ENCODE results near the gene PTGES.
"Not testable (repeated sequence)": the region's sequence is repeated elsewhere in the genome, so short reads cannot be mapped to it uniquely, and the experiment has no call there.

PTGES gene

DNA sequence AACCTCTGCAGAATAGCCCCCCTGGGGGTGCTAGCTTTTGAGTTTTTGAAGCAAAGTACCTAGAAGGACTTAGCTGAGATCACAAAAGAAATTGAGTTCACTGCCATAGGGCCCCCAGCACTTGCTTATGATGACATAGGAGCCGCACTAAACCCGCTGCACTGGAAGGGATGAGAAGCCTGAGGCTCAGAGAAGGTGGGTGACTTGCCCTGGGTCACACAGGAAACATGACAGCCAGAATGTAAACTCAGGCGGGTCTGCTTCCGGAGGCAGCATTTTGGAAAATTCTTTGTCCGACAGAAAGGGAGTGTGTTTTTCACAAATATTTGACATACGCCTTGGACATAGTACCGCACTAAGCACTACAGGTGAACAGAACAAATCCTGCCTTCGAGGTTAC lies 41.7 kb upstream of the PTGES start:
- DNase-seq = no peak
- peaks cover 32 to 46% of the 10 kb centered on the region in 2 experiments for H3K27me3 ChIP-seq (ENCODE audit: control insufficient read depth in 1 of 2, insufficient read depth in 1 of 2, low read length in 2 of 2)
- H3K9ac ChIP-seq (ENCODE audit: low read length) = no peak overlapping the region
- no peak overlapping the region for H3K4me3 ChIP-seq (ENCODE audit: insufficient read depth in 1 of 2, low read depth in 1 of 2, low read length in 2 of 2)
- no peaks in the 10 kb centered on the region for H3K79me1 ChIP-seq (replicated peaks; ENCODE audit: low read length, poor library complexity, severe bottlenecking)
- H2BK5ac ChIP-seq (ENCODE audit: low read depth, low read length, poor library complexity, severe bottlenecking) = no peak overlapping the region
- no peak overlapping the region for H3K4me2 ChIP-seq (ENCODE audit: low read length, poor library complexity, severe bottlenecking)
- no peak overlapping the region for H3K4ac ChIP-seq (ENCODE audit: low read depth in 1 of 2, low read length in 2 of 2)
- no peak overlapping the region for H4K91ac ChIP-seq (ENCODE audit: low read length)
- no peak overlapping the region for H4K8ac ChIP-seq (ENCODE audit: low read length)
- H3K4me1 ChIP-seq (ENCODE audit: control insufficient read depth, insufficient read depth, low read depth, low read length) = no peaks in the 10 kb centered on the region
- no peak overlapping the region for H3K18ac ChIP-seq (ENCODE audit: low read depth in 1 of 2, low read length in 2 of 2)
- no peak overlapping the region for H2BK120ac ChIP-seq (ENCODE audit: low read depth, low read length)
- H3K27ac ChIP-seq (ENCODE audit: low read length, poor library complexity, severe bottlenecking) = no peak overlapping the region
- WGBS = 93% methylated on average over 8 of the region's 8 CpGs
- H2BK12ac ChIP-seq (ENCODE audit: low read length in 2 of 2) = no peak overlapping the region
- no peak overlapping the region for H2AK5ac ChIP-seq (ENCODE audit: low read length, severe bottlenecking)
- no peaks in the 10 kb centered on the region for H3K9me3 ChIP-seq (ENCODE audit: control insufficient read depth, low read length)
- no peak overlapping the region for H3K23ac ChIP-seq (ENCODE audit: low read length in 2 of 2)
- H3K14ac ChIP-seq (ENCODE audit: low read length in 2 of 2) = no peak overlapping the region
- H3K36me3 ChIP-seq (ENCODE audit: control insufficient read depth in 1 of 2, insufficient read depth in 2 of 2, low read depth in 1 of 2, low read length in 2 of 2) = no peaks in the 10 kb centered on the region
- no peak overlapping the region for H2AFZ ChIP-seq (ENCODE audit: low read depth, low read length)
- H2BK15ac ChIP-seq (ENCODE audit: low read depth, poor library complexity, severe bottlenecking) = no peak overlapping the region

- Histone ChIP-seq H3K79me1 (replicated peaks; ENCODE audit: low read length, poor library complexity, severe bottlenecking) (no peaks in the 10 kb centered on the region), H3K27ac (ENCODE audit: low read length, poor library complexity, severe bottlenecking) (no peak overlapping the region), H3K4me1 (ENCODE audit: control insufficient read depth, insufficient read depth, low read depth, low read length) (peaks cover 2% of the 10 kb centered on the region), H2BK5ac (ENCODE audit: low read depth, low read length, poor library complexity, severe bottlenecking) (no peak overlapping the region), H4K91ac (ENCODE audit: low read length) (no peak overlapping the region), H3K4ac (ENCODE audit: low read depth in 1 of 2, low read length in 2 of 2) (no peak overlapping the region), H3K23ac (ENCODE audit: low read length in 2 of 2) (no peak overlapping the region), H2BK12ac (ENCODE audit: low read length in 2 of 2) (no peak overlapping the region), H2BK15ac (ENCODE audit: low read depth, poor library complexity, severe bottlenecking) (no peak overlapping the region), H2AFZ (ENCODE audit: low read depth, low read length) (no peak overlapping the region), H3K4me2 (ENCODE audit: low read length, poor library complexity, severe bottlenecking) (no peak overlapping the region), H3K18ac (ENCODE audit: low read depth in 1 of 2, low read length in 2 of 2) (no peak overlapping the region), H2AK5ac (ENCODE audit: low read length, severe bottlenecking) (no peak overlapping the region), H3K27me3 (ENCODE audit: control insufficient read depth in 1 of 2, insufficient read depth in 1 of 2, low read length in 2 of 2) (peaks cover 5 to 21% of the 10 kb centered on the region in 2 experiments), H4K8ac (ENCODE audit: low read length) (no peak overlapping the region), H3K9me3 (ENCODE audit: control insufficient read depth, low read length) (no peaks in the 10 kb centered on the region), H3K14ac (ENCODE audit: low read length in 2 of 2) (no peak overlapping the region), H2BK120ac (ENCODE audit: low read depth, low read length) (no peak overlapping the region), H3K36me3 (ENCODE audit: control insufficient read depth in 1 of 2, insufficient read depth in 2 of 2, low read depth in 1 of 2, low read length in 2 of 2) (no peaks in the 10 kb centered on the region), H3K4me3 (ENCODE audit: insufficient read depth in 1 of 2, low read depth in 1 of 2, low read length in 2 of 2) (no peak overlapping the region), H3K9ac (ENCODE audit: low read length) (no peak overlapping the region)
- DNase-seq = no peak
- WGBS = 90% methylated on average over 10 of the region's 10 CpGs
These were observed 33.6 kb upstream of the PTGES start for GRCh38 chr9:129786481-129786880.

DNA sequence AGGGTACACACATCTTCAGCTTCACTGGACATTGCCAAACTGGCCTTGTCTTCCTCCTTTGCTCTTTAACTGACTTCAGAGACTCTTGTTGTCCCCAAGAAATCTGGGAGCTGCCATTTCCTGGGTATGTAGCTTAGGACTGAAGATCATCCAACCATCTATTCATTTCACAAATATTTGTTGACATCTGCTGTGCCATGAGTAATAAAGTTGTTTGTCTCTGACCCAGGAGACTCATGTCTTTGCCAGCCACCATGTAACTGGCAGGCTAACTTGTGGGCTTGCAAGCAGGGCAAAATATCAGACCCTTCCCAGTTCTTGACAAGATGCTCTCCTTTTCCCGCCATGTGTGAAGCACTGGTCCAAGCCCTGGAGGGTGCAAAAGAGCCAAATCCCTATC lies 33.0 kb upstream of the PTGES start:
- Histone ChIP-seq H2AK5ac (ENCODE audit: low read length, severe bottlenecking) (no peak overlapping the region), H3K23ac (ENCODE audit: low read length in 2 of 2) (no peak overlapping the region), H3K14ac (ENCODE audit: low read length in 2 of 2) (no peak overlapping the region), H3K4me1 (ENCODE audit: control insufficient read depth, insufficient read depth, low read depth, low read length) (peaks cover 2% of the 10 kb centered on the region), H2BK15ac (ENCODE audit: low read depth, poor library complexity, severe bottlenecking) (no peak overlapping the region), H3K79me1 (replicated peaks; ENCODE audit: low read length, poor library complexity, severe bottlenecking) (no peaks in the 10 kb centered on the region), H4K91ac (ENCODE audit: low read length) (no peak overlapping the region), H3K4me3 (ENCODE audit: insufficient read depth in 1 of 2, low read depth in 1 of 2, low read length in 2 of 2) (no peak overlapping the region), H3K9ac (ENCODE audit: low read length) (no peak overlapping the region), H2AFZ (ENCODE audit: low read depth, low read length) (no peak overlapping the region), H3K27me3 (ENCODE audit: control insufficient read depth in 1 of 2, insufficient read depth in 1 of 2, low read length in 2 of 2) (peaks cover 5 to 21% of the 10 kb centered on the region in 2 experiments), H3K27ac (ENCODE audit: low read length, poor library complexity, severe bottlenecking) (no peak overlapping the region), H3K18ac (ENCODE audit: low read depth in 1 of 2, low read length in 2 of 2) (no peak overlapping the region), H2BK5ac (ENCODE audit: low read depth, low read length, poor library complexity, severe bottlenecking) (no peak overlapping the region), H4K8ac (ENCODE audit: low read length) (no peak overlapping the region), H3K4me2 (ENCODE audit: low read length, poor library complexity, severe bottlenecking) (no peak overlapping the region), H3K36me3 (ENCODE audit: control insufficient read depth in 1 of 2, insufficient read depth in 2 of 2, low read depth in 1 of 2, low read length in 2 of 2) (no peaks in the 10 kb centered on the region), H2BK12ac (ENCODE audit: low read length in 2 of 2) (no peak overlapping the region), H2BK120ac (ENCODE audit: low read depth, low read length) (no peak overlapping the region), H3K4ac (ENCODE audit: low read depth in 1 of 2, low read length in 2 of 2) (no peak overlapping the region), H3K9me3 (ENCODE audit: control insufficient read depth, low read length) (no peaks in the 10 kb centered on the region)
- no peak for DNase-seq
- WGBS = no CpG with 5 or more reads among the region's 1 CpG

GRCh38 chr9:129784970-129785369 lies 32.1 kb upstream of the PTGES start:
- H4K8ac ChIP-seq (ENCODE audit: low read length); H3K9ac ChIP-seq (ENCODE audit: low read length); H4K91ac ChIP-seq (ENCODE audit: low read length); H2AFZ ChIP-seq (ENCODE audit: low read depth, low read length); H3K4me1 ChIP-seq (ENCODE audit: control insufficient read depth, insufficient read depth, low read depth, low read length); H3K4ac ChIP-seq (ENCODE audit: low read depth in 1 of 2, low read length in 2 of 2); H3K4me2 ChIP-seq (ENCODE audit: low read length, poor library complexity, severe bottlenecking); DNase-seq; H3K14ac ChIP-seq (ENCODE audit: low read length in 2 of 2); H3K9me3 ChIP-seq (ENCODE audit: control insufficient read depth, low read length); H3K27ac ChIP-seq (ENCODE audit: low read length, poor library complexity, severe bottlenecking); H3K23ac ChIP-seq (ENCODE audit: low read length in 2 of 2); H3K79me1 ChIP-seq (replicated peaks; ENCODE audit: low read length, poor library complexity, severe bottlenecking); H2AK5ac ChIP-seq (ENCODE audit: low read length, severe bottlenecking); H3K4me3 ChIP-seq (ENCODE audit: insufficient read depth in 1 of 2, low read depth in 1 of 2, low read length in 2 of 2); H2BK5ac ChIP-seq (ENCODE audit: low read depth, low read length, poor library complexity, severe bottlenecking); H2BK15ac ChIP-seq (ENCODE audit: low read depth, poor library complexity, severe bottlenecking); H3K36me3 ChIP-seq (ENCODE audit: control insufficient read depth in 1 of 2, insufficient read depth in 2 of 2, low read depth in 1 of 2, low read length in 2 of 2); H2BK12ac ChIP-seq (ENCODE audit: low read length in 2 of 2); H3K18ac ChIP-seq (ENCODE audit: low read depth in 1 of 2, low read length in 2 of 2); H2BK120ac ChIP-seq (ENCODE audit: low read depth, low read length): not testable (repeated sequence)
- 84% methylated on average over 11 of the region's 11 CpGs for WGBS
- H3K27me3 ChIP-seq (ENCODE audit: control insufficient read depth in 1 of 2, insufficient read depth in 1 of 2, low read length in 2 of 2) = peaks cover 5 to 23% of the 10 kb centered on the region in 2 experiments

Measured in mesenchymal stem cell (in vitro differentiated cells and primary cell).